ENCODE measurements around the gene NR2F6.
A peak's percentile ranks its signal among the peaks of the same experiment; 100 is the strongest.

NR2F6 gene

GRCh38 chr19:17216058-17216670 is 29.6 kb downstream of the NR2F6 start:
- no peaks in the 10 kb centered on the region for H3K27me3 Mint-ChIP-seq
- H3K36me3 Mint-ChIP-seq = peaks cover 31 to 56% of the 10 kb centered on the region in 2 donors
- ATAC-seq (replicated peaks) (no peak), DNase-seq (no peak)
- H3K4me1 Mint-ChIP-seq = peaks cover 9 to 29% of the 10 kb centered on the region in 2 donors
- H3K27ac Mint-ChIP-seq = peak overlapping the region; percentile 94
- H3K9me3 Mint-ChIP-seq = peaks cover 0 to 2% of the 10 kb centered on the region in 2 donors
- peak overlapping the region; percentile 86 to 90 for H3K4me3 Mint-ChIP-seq

GRCh38 chr19:17215127-17215971 is 30.4 kb downstream of the NR2F6 start, which contains the start of gene USE1:
USE1 (plus strand) TSS chr19:17215357; CDS start chr19:17215406, 49 bp downstream.
- H3K9me3 Mint-ChIP-seq = peaks cover 0 to 2% of the 10 kb centered on the region in 2 donors
- peak within 1 kb of the TSS; percentile 86 to 90 for H3K4me3 Mint-ChIP-seq
- DNase-seq (peak; percentile 83), ATAC-seq (replicated peaks) (peak; percentile 94 to 98)
- H3K36me3 Mint-ChIP-seq = peaks cover 36 to 59% of the 10 kb centered on the region in 2 donors
- no peaks in the 10 kb centered on the region for H3K27me3 Mint-ChIP-seq
- peak within 1 kb of the TSS; percentile 94 for H3K27ac Mint-ChIP-seq
- H3K4me1 Mint-ChIP-seq = peaks cover 12 to 32% of the 10 kb centered on the region in 2 donors

DNA sequence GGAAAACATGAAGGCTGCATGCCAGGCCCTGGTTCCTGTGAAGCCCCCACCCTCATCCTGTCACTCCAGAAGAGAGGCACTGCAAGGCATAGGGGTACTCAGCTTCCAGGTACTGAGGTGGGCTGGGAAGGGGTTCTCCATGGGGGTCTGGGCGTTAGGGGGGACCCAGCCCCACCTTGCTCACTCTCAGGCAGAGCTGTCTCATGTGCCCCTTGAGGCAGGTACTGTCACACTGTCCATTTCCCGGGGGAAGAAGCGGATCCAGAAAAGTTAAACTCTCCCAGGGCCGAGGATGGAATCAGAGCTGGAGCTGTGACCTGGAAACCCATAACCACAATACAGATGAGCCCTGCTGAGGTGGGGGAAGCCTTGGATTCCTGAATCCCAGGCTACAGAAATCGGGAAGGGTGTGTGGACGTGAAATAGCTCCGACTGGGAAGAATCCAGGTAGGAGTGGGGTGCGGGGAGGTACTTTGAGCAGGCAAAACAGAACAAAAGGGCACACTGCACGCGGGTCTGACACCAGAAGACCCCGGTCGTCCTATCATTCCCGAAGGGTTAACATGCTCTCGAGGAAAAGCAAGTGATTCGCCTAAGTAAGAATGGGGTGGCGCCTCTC is 31.1 kb downstream of the NR2F6 start:
- DNase-seq (no peak), ATAC-seq (replicated peaks) (no peak)
- peaks cover 39 to 60% of the 10 kb centered on the region in 2 donors for H3K36me3 Mint-ChIP-seq
- peak overlapping the region; percentile 94 for H3K27ac Mint-ChIP-seq
- no peaks in the 10 kb centered on the region for H3K27me3 Mint-ChIP-seq
- peak overlapping the region; percentile 86 to 90 for H3K4me3 Mint-ChIP-seq
- H3K9me3 Mint-ChIP-seq = peaks cover 0 to 4% of the 10 kb centered on the region in 2 donors
- H3K4me1 Mint-ChIP-seq = peaks cover 17 to 40% of the 10 kb centered on the region in 2 donors

DNA sequence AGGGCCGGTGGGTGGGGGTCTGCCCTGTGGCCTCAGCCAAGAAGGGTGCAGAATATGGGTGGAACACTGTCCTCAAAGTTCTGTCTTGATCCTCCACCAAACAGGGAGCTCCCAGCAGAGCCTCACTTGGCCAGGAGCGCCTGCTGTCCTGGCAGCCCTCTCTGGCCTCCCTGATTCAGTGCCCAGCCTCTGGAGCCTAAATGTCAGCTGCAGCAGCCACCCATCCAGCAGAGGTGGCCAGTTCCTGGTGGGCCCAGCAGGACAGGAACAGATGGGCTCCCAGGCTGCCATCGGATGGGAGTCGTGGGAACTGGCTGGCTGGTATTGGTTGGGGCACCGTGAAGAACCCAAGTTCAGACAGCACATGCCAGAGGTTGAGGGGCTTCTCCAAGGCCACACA is 32.4 kb downstream of the NR2F6 start:
- no peak for ATAC-seq (replicated peaks)
- Mint-ChIP-seq H3K9me3 (peaks cover 4 to 5% of the 10 kb centered on the region in 2 donors), H3K36me3 (peaks cover 43 to 64% of the 10 kb centered on the region in 2 donors), H3K27ac (peak overlapping the region; percentile 5), H3K4me1 (peaks cover 24 to 50% of the 10 kb centered on the region in 2 donors), H3K4me3 (peak overlapping the region in 1 of 2 donors; percentile 6), H3K27me3 (no peaks in the 10 kb centered on the region)
- no peak for DNase-seq

GRCh38 chr19:17211547-17212446 is 33.9 kb downstream of the NR2F6 start:
- Mint-ChIP-seq H3K36me3 (peaks cover 36 to 55% of the 10 kb centered on the region in 2 donors), H3K27me3 (no peaks in the 10 kb centered on the region), H3K9me3 (peaks cover 4 to 5% of the 10 kb centered on the region in 2 donors), H3K4me1 (peaks cover 23 to 41% of the 10 kb centered on the region in 2 donors), H3K27ac (no peak overlapping the region), H3K4me3 (no peak overlapping the region)
- ATAC-seq (replicated peaks) (no peak), DNase-seq (no peak)

GRCh38 chr19:17210296-17210695 is 35.4 kb downstream of the NR2F6 start:
- ATAC-seq (replicated peaks) = peak; percentile 11 to 31
- Mint-ChIP-seq H3K4me1 (peaks cover 23 to 28% of the 10 kb centered on the region in 2 donors), H3K36me3 (peaks cover 35 to 52% of the 10 kb centered on the region in 2 donors), H3K4me3 (peak overlapping the region in 1 of 2 donors; percentile 22), H3K27me3 (no peaks in the 10 kb centered on the region), H3K9me3 (peaks cover 4 to 5% of the 10 kb centered on the region in 2 donors), H3K27ac (peak overlapping the region; percentile 71)
- no peak for DNase-seq

DNA sequence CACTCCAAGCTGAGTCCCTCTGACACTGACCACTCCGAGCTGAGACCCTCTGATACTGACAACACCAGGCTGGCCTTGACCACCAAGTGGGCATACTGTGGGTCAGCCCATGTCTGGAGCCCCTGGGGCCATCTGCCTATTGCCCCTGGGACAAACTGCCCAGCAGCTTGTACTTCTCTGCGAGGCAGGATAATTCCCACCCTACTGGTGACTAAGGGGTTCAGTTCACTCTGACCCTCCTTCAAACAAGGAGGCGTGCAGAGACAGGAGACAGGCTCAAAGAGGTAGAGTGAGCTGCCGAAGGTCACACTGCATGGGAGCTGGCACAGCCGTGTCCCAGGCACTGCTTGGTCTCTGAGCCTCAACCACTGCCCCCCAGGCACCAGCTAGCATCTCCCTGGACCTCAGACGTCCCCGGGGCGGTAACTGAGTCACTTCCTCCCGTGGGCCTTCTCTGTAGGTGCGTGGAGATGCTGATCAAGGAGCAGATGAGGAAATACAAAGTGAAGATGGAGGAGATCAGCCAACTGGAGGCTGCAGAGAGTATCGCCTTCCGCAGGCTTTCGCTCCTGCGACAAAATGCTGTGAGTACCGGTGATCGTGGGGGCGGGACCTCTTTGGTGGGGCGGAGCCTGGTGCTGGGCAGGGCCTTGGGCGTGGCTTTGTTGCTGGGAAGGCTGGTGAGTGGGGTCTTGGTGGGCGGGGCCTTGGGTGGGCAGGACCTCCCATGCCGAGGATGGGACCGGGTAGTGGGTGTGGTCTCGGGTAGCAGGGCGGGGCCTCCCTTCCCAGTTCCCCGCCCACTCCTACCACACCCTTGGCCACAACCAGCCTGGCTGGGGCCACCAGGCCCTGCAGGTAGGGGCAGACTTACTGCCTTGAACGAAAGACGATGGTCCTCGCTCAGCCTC is 36.3 kb downstream of the NR2F6 start:
- H3K9me3 Mint-ChIP-seq = peaks cover 4 to 5% of the 10 kb centered on the region in 2 donors
- peak overlapping the region in 1 of 2 donors; percentile 55 for H3K4me3 Mint-ChIP-seq
- H3K27ac Mint-ChIP-seq = peak overlapping the region; percentile 57
- ATAC-seq (replicated peaks) = peak; percentile 40 to 43
- DNase-seq = peak; percentile 33
- peaks cover 19 to 22% of the 10 kb centered on the region in 2 donors for H3K4me1 Mint-ChIP-seq
- H3K27me3 Mint-ChIP-seq = no peaks in the 10 kb centered on the region
- H3K36me3 Mint-ChIP-seq = peaks cover 40 to 60% of the 10 kb centered on the region in 2 donors

DNA sequence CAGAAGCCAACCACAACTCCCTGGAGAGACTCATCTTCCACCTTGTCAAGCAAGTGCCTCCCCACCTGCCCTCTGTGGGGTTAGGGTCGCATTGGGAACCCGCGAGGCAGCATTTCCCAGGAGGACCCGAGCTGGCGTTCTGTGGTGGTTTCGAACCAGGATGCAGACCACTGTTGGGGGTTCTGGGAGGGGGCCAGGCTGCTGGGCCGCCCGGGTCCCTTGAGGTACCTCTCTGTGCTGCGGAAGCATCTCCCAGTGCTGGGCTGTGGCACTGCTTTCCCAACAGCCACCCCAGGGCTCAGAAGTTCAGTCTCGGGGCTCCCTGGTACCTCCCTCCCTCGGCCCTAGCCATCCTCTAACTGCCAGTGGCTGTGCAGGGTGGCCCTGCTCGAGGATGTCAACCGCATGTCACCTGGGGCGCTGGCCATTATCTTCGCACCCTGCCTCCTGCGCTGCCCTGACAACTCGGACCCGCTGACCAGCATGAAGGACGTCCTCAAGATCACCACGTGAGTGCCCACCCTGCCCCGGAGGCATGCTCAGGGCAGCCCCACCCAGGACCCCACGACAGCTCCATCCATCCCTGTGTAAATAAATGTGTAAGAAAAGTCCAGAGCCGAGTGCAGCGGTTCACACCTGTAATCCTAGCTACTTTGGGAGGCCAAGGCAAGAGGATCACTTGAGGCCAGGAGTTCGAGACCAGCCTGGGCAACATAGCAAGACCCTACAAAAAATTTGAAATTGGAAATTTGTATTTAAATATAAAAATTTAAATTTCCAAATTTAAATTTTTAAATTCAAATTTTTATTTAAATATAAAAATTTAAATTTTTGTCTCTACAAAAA is 38.8 kb downstream of the NR2F6 start:
- no peak for ATAC-seq (replicated peaks)
- H3K4me1 Mint-ChIP-seq = peaks cover 22% of the 10 kb centered on the region in 2 donors
- DNase-seq = no peak
- H3K9me3 Mint-ChIP-seq = peaks cover 4 to 5% of the 10 kb centered on the region in 2 donors
- H3K4me3 Mint-ChIP-seq = no peak overlapping the region
- H3K27me3 Mint-ChIP-seq = no peaks in the 10 kb centered on the region
- peaks cover 59 to 66% of the 10 kb centered on the region in 2 donors for H3K36me3 Mint-ChIP-seq
- no peak overlapping the region for H3K27ac Mint-ChIP-seq

DNA sequence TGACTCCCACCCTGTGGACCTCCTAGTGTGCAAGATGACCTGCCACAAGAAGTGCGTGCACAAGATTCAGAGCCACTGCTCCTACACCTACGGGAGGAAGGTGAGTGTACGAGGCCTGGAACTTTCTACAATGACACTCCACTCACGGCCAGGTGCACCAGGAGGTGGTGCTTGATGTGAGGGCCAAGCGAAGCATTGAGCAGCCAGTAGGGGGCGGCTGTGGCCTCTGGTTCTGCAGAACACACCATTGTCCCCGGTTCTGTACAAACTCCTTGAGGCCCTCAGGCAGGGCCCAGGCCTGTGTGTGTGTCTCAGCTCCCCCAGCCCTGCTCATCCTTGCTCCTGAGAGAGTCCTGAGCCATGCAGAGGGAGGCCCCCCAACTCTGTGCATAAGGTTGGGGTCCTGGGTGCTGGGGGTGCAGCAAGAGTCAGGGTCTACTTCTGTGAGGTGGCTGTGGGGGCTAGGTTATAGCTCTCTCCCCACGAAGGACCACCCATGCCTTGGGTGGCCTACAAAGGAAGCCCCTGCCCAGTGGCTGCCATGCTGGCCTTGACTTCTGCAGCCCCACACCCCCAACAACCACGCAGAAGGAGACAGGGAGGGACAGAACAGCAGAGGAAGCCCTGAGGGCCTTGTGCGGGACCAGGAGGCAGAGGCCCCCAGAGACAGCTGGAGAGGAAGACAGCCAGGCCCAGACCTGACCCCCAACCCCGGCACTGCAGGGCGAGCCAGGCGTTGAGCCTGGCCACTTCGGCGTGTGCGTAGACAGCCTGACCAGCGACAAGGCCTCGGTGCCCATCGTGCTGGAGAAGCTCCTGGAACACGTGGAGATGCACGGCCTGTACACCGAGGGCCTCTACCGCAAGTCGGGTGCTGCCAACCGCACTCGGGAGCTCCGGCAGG is 40.2 kb downstream of the NR2F6 start:
- peaks cover 64 to 74% of the 10 kb centered on the region in 2 donors for H3K36me3 Mint-ChIP-seq

DNA sequence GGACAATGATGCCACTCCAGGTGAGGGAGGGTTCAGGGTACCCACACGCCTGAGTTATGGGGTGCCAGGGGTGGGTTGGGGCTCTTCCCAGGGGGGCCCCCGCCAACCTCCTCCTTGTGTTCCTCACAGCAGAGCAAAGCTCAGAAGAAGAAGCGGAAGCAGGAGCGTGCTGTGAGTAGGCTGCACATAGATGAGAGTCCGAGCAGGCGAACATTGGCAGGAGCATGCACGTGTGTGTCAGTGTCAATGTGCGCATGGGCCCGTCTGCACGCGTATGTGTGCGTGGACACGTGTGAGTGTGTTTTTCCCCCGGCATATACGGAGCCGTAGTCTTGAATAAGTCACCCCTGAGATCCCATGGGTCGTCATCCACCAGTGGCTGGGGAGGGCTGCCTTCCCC is 43.0 kb downstream of the NR2F6 start:
- Mint-ChIP-seq H3K36me3 (peaks cover 68 to 79% of the 10 kb centered on the region in 2 donors), H3K27me3 (no peaks in the 10 kb centered on the region), H3K4me3 (no peak overlapping the region), H3K9me3 (no peaks in the 10 kb centered on the region), H3K27ac (peak overlapping the region; percentile 39), H3K4me1 (peaks cover 7% of the 10 kb centered on the region in 2 donors)
- no peak for DNase-seq
- ATAC-seq (replicated peaks) = no peak

More for the DNA sequence above, 40.2 kb downstream of the NR2F6 start:
- no peak for DNase-seq
- peaks cover 22% of the 10 kb centered on the region in 2 donors for H3K4me1 Mint-ChIP-seq
- no peaks in the 10 kb centered on the region for H3K27me3 Mint-ChIP-seq
- peak; percentile 72 to 78 for ATAC-seq (replicated peaks)
- peaks cover 4 to 5% of the 10 kb centered on the region in 2 donors for H3K9me3 Mint-ChIP-seq
- peak overlapping the region; percentile 42 for H3K27ac Mint-ChIP-seq
- no peak overlapping the region for H3K4me3 Mint-ChIP-seq

- Mint-ChIP-seq H3K27me3 (no peaks in the 10 kb centered on the region), H3K4me1 (peaks cover 7 to 12% of the 10 kb centered on the region in 2 donors), H3K36me3 (peaks cover 72 to 82% of the 10 kb centered on the region in 2 donors), H3K27ac (peak overlapping the region; percentile 81), H3K4me3 (no peak overlapping the region), H3K9me3 (no peaks in the 10 kb centered on the region)
- no peak for DNase-seq
- ATAC-seq (replicated peaks) = peak; percentile 29 to 30
These were observed 43.5 kb downstream of the NR2F6 start for GRCh38 chr19:17202249-17202648.
